SU-DHL-6 (cell line): ENCODE results near the gene NDRG4.

Experiments
- CTCF ChIP-seq: fragments of 200-600 bp; sonication (generic); IDR thresholded peaks from one replicate; pipeline ENCODE4 v1.5.1; 2017; ENCODE audit warnings: antibody characterized with exemption, mild to moderate bottlenecking, low read length, moderate library complexity; ENCODE audit not compliant: insufficient read depth, poor library complexity, severe bottlenecking
- EZH2phosphoT487 ChIP-seq: fragments of 200-600 bp; sonication (generic), shearing (Covaris generic); conservative IDR thresholded peaks from 2 replicates; pipeline ENCODE4 v1.6.1; 2018; ENCODE audit warnings: mild to moderate bottlenecking, antibody characterized with exemption, low read length, moderate library complexity, mixed read lengths

GRCh38 chr16:58494981-58495520 is 4.9 kb upstream of the NDRG4 start:
- TF ChIP-seq CTCF = no peak
- no peak for TF ChIP-seq EZH2phosphoT487
